PC-9 (cell line): ENCODE results near the gene PDK2. TPM values are rescaled to one million over a fixed set of nuclear protein-coding genes. Genes with fewer than 3 reads are reported as not detected.

ENCODE experiments used
- BruUV-seq: library from RNA; stranded (reverse); fragments of 400-500 nt; replicated peaks from 2 replicates; lab custom pipeline; 2021; lab: Mats Ljungman, UMichigan
- CTCF ChIA-PET: fragments of 300-600 bp; sonication (Branson Sonifier 250); formaldehyde crosslinking; loops from one replicate; lab custom pipeline; 2022; ENCODE audit warnings: antibody characterized with exemption; lab: Charles Lee
- POLR2A ChIA-PET: fragments of 300-600 bp; sonication (Branson Sonifier 250); formaldehyde crosslinking; loops from one replicate; lab custom pipeline; 2022; ENCODE audit warnings: antibody characterized with exemption; ENCODE audit not compliant: unreplicated experiment; lab: Charles Lee
- DNase-seq, 2 experiments: peaks; one replicate each; pipeline versions ENCODE4 v3.0.0 to v3.0.0-alpha.2; 2015 to 2022; ENCODE audit warnings: mixed read lengths in 1 of 2
- H2AFZ ChIP-seq: fragments of 200-600 bp; sonication (generic); 2 replicates; pipeline ENCODE4 v1.8.1; 2017; ENCODE audit warnings: antibody characterized with exemption
- H3F3A ChIP-seq: fragments of 200-600 bp; sonication (generic); 2 replicates; pipeline ENCODE4 v1.8.1; 2017; ENCODE audit warnings: antibody characterized with exemption, mild to moderate bottlenecking, low read depth; ENCODE audit not compliant: insufficient read depth
- H3K27ac ChIP-seq: fragments of 200-600 bp; sonication (generic); 2 replicates; pipeline ENCODE4 v1.6.1; 2016; ENCODE audit warnings: mixed run types
- H3K27me3 ChIP-seq: fragments of 200-600 bp; sonication (generic); 2 replicates; pipeline ENCODE4 v1.6.1; 2016; ENCODE audit warnings: low read depth, mixed run types; ENCODE audit not compliant: insufficient read depth
- H3K36me3 ChIP-seq: fragments of 200-600 bp; sonication (generic); 2 replicates; pipeline ENCODE4 v1.6.1; 2016; ENCODE audit warnings: low read depth, mixed run types
- H3K4me1 ChIP-seq: fragments of 200-600 bp; sonication (generic); replicated peaks from 2 replicates; pipeline ENCODE4 v1.6.1; 2016; ENCODE audit warnings: mixed run types; ENCODE audit not compliant: insufficient read depth
- H3K4me2 ChIP-seq: fragments of 200-600 bp; sonication (generic); 2 replicates; pipeline ENCODE4 v1.6.1; 2017; ENCODE audit warnings: mixed run types
- H3K4me3 ChIP-seq: fragments of 200-600 bp; sonication (generic); 2 replicates; pipeline ENCODE4 v1.6.1; 2016; ENCODE audit warnings: mixed run types
- H3K79me2 ChIP-seq: fragments of 200-600 bp; sonication (generic); 2 replicates; pipeline ENCODE4 v1.6.1; 2017; ENCODE audit warnings: low read depth, mixed run types
- H3K9me2 ChIP-seq: fragments of 200-600 bp; sonication (generic); 2 replicates; pipeline ENCODE4 v1.8.1; 2017; ENCODE audit warnings: mild to moderate bottlenecking; ENCODE audit not compliant: insufficient read depth
- H3K9me3 ChIP-seq: fragments of 200-600 bp; sonication (generic); 2 replicates; pipeline ENCODE4 v1.8.1; 2016; ENCODE audit warnings: low read depth; ENCODE audit not compliant: insufficient read depth
- H4K20me1 ChIP-seq: fragments of 200-600 bp; sonication (generic); 2 replicates; pipeline ENCODE4 v1.8.1; 2017; ENCODE audit not compliant: insufficient read depth
- CTCF ChIP-seq: fragments of 200-600 bp; sonication (generic); conservative IDR thresholded peaks from 2 replicates; pipeline ENCODE4 v1.6.1; 2017; ENCODE audit warnings: mixed run types, antibody characterized with exemption, mild to moderate bottlenecking, moderate library complexity
- EZH2 ChIP-seq: fragments of 200-600 bp; sonication (generic); IDR thresholded peaks from 2 replicates; pipeline ENCODE4 v1.8.0; 2017; ENCODE audit warnings: antibody characterized with exemption, low read depth
- intact Hi-C: fragments of 100-400 bp; cut with micrococcal nuclease; formaldehyde crosslinking; loops from one replicate; pipeline ENCODE4 v1.10.0; 2022; ENCODE audit not compliant: unreplicated experiment
- total RNA-seq: library from RNA; stranded (reverse); gene quantifications from 2 replicates; pipeline ENCODE4 v1.2.3, GENCODE V29; 2021

PDK2 gene
- total RNA-seq, 1 experiment from 2014 or later: 58.7 TPM

- no TSS peak for BruUV-seq
- POLR2A ChIA-PET: no interaction called here
These were observed 941 bp downstream of the PDK2 start for GRCh38 chr17:50096092-50096491.

GRCh38 chr17:50096758-50097157 lies 1.6 kb downstream of the PDK2 start:
- intact Hi-C loops: loop anchor here (10.0 kb wide), 1 partner anchor 378 kb away; the partner anchor contains the start of gene RSAD1
- Histone ChIP-seq H2AFZ (no peak overlapping the region), H3K79me2 (peaks cover 6% of the 10 kb centered on the region; the same call in 1 of the 2 replicates), H3K9me2 (no peaks in the 10 kb centered on the region), H3K27ac (no peak overlapping the region), H3K4me2 (peak overlapping the region; percentile 94; the same call in 1 of the 2 replicates), H3K36me3 (no peaks in the 10 kb centered on the region), H4K20me1 (peaks cover 6% of the 10 kb centered on the region; the same call in 1 of the 2 replicates), H3K9me3 (no peaks in the 10 kb centered on the region), H3F3A (peaks cover 55% of the 10 kb centered on the region), H3K4me3 (no peak overlapping the region), H3K27me3 (no peaks in the 10 kb centered on the region), H3K4me1 (peaks cover 35% of the 10 kb centered on the region)
- ChIA-PET POLR2A (no interaction called here), CTCF (no interaction called here)
- BruUV-seq: no TSS peak
- no peak for TF ChIP-seq CTCF
- no peak for TF ChIP-seq EZH2
- DNase-seq: no peak

More at GRCh38 chr17:50096092-50096491, 941 bp downstream of the PDK2 start:
- 0 out of 2 replicates have a peak, but pooled peaks cover 4% of the 10 kb centered on the region for H4K20me1 ChIP-seq
- H3K79me2 ChIP-seq: peaks cover 6% of the 10 kb centered on the region; the same call in 1 of the 2 replicates
- H3K9me3 ChIP-seq: no peaks in the 10 kb centered on the region
- H3K4me1 ChIP-seq: peaks cover 29% of the 10 kb centered on the region
- peaks cover 55% of the 10 kb centered on the region for H3F3A ChIP-seq
- H2AFZ ChIP-seq: no peak overlapping the region
- H3K9me2 ChIP-seq: no peaks in the 10 kb centered on the region
- CTCF ChIA-PET: no interaction called here
- H3K27ac ChIP-seq: no peak overlapping the region
- H3K36me3 ChIP-seq: no peaks in the 10 kb centered on the region
- peak overlapping the region; percentile 88; the same call in 1 of the 2 replicates for H3K4me3 ChIP-seq
- intact Hi-C loops: loop anchor here (10.0 kb wide), 1 partner anchor 379 kb away; the partner anchor contains the start of gene RSAD1
- no peak for TF ChIP-seq EZH2
- TF ChIP-seq CTCF: no peak
- DNase-seq: no peak
- H3K4me2 ChIP-seq: peak overlapping the region; percentile 94
- H3K27me3 ChIP-seq: no peaks in the 10 kb centered on the region

GRCh38 chr17:50097455-50097854 lies 2.3 kb downstream of the PDK2 start:
- DNase-seq: no peak
- intact Hi-C loops: loop anchor here (10.0 kb wide), 1 partner anchor 377 kb away; the partner anchor contains the start of gene RSAD1
- ChIA-PET CTCF (no interaction called here), POLR2A (no interaction called here)
- Histone ChIP-seq H3K4me3 (no peak overlapping the region), H2AFZ (no peak overlapping the region), H3K4me2 (no peak overlapping the region), H3K27ac (no peak overlapping the region), H3K36me3 (no peaks in the 10 kb centered on the region), H3K4me1 (peaks cover 42% of the 10 kb centered on the region), H3K79me2 (peaks cover 6% of the 10 kb centered on the region; the same call in 1 of the 2 replicates), H3K9me2 (no peaks in the 10 kb centered on the region), H4K20me1 (peaks cover 6% of the 10 kb centered on the region; the same call in 1 of the 2 replicates), H3F3A (peaks cover 51% of the 10 kb centered on the region), H3K27me3 (no peaks in the 10 kb centered on the region), H3K9me3 (no peaks in the 10 kb centered on the region)
- no TSS peak for BruUV-seq
- no peak for TF ChIP-seq CTCF
